Stomach (tissue), 9 donors: Measurements from ENCODE around the gene SH3BP2. TPM values are rescaled to one million over a fixed set of nuclear protein-coding genes. Genes with fewer than 3 reads are reported as not detected.

Source experiments
- DNase-seq, 2 donors: peaks; one replicate each; pipeline versions ENCODE4 v3.0.0 to v3.0.0-alpha.2; 2013 to 2019
- H3K27ac ChIP-seq, 5 donors: fragments of 200-600 bp in 4 of 5; sonication (generic) in 4 of 5; one replicate each; pipeline ENCODE4 v1.5.1; 2013 to 2019; ENCODE audit warnings: mild to moderate bottlenecking in 1 of 5, moderate library complexity in 1 of 5
- H3K27me3 ChIP-seq, 3 donors: fragments of 200-600 bp; sonication (generic); one replicate each; pipeline ENCODE4 v1.5.1; 2017 to 2019; ENCODE audit warnings: mixed run types in 1 of 3
- H3K36me3 ChIP-seq, 4 donors: fragments of 200-600 bp; sonication (generic); 1 replicate in 3 of 4; 2 replicates in 1 of 4; pipeline ENCODE4 v1.5.1; 2016 to 2019
- H3K4me1 ChIP-seq, 4 donors: fragments of 200-600 bp; sonication (generic); one replicate each; pipeline ENCODE4 v1.5.1; 2016 to 2019
- H3K4me3 ChIP-seq, 4 donors: fragments of 200-600 bp; sonication (generic) in 3 of 4; one replicate each; pipeline ENCODE4 v1.5.1; 2016 to 2019; ENCODE audit warnings: mild to moderate bottlenecking in 1 of 4
- H3K9me3 ChIP-seq, 4 donors: fragments of 200-600 bp; sonication (generic); one replicate each; pipeline ENCODE4 v1.5.1; 2016 to 2019
- EP300 ChIP-seq: sonication (generic); formaldehyde crosslinking; IDR thresholded peaks from one replicate; pipeline ENCODE4 v1.6.1; 2017; ENCODE audit warnings: antibody characterized with exemption
- POLR2A ChIP-seq, 4 donors: fragments of 450-650 bp; IDR thresholded peaks; one replicate each; pipeline ENCODE4 v1.6.1; 2016; ENCODE audit warnings: antibody characterized with exemption in 4 of 4, control low read depth in 2 of 4, mild to moderate bottlenecking in 1 of 4, moderate library complexity in 1 of 4
- POLR2AphosphoS5 ChIP-seq, 3 donors: sonication (generic); formaldehyde crosslinking; IDR thresholded peaks; one replicate each; pipeline ENCODE4 v1.6.1; 2016; ENCODE audit warnings: antibody characterized with exemption in 3 of 3
- WGBS, 5 donors: extraction: QIAGEN DNeasy Blood & Tissue Kit in 3 of 5; methylation state at CpG; one replicate each; pipeline versions ENCODE4 v1.1.5 to v1.1.7; 2013 to 2018; 5-methylcytosine and 5-hydroxymethylcytosine counted together
- intact Hi-C: fragments of 100-400 bp; cut with DNase I; formaldehyde crosslinking; loops from one replicate; pipeline ENCODE4 v1.15.1; 2023; ENCODE audit warnings: low total_unique reads
- polyA plus RNA-seq, 3 donors: library from polyadenylated mRNA; stranded (reverse); fragments of 200-250 nt; gene quantifications; one replicate each; pipeline ENCODE4 v1.2.3, GENCODE V29; 2013
- total RNA-seq, 5 donors: library from RNA; depleted of rRNA; stranded (reverse); fragments of >200 nt; gene quantifications; one replicate each; pipeline versions ENCODE4 v1.1.0 to v1.2.3, GENCODE V29; 2014 to 2016
- TF ChIP-seq, protein P1 (sequence below), 7 experiments: fragments of 450-650 bp in 4 of 7; fragments of 200-600 bp in 3 of 7; sonication (generic) in 3 of 7; IDR thresholded peaks; one replicate each; pipeline ENCODE4 v1.5.1; 2016 to 2019; ENCODE audit warnings: antibody characterized with exemption in 7 of 7, control low read depth in 2 of 7, mild to moderate bottlenecking in 1 of 7
- donor health status: healthy with polysubstance abuse.
- donor health status: Bipolar disorder and iron deficiency.
- donor health status: healthy.

The SH3BP2 gene
- total and polyA plus RNA-seq, 8 donors: 9.0 to 151 (median 32.7) TPM

- intact Hi-C loops: no loop called here
- 79 to 87% (median 85%) methylated on average over 5 of the region's 5 CpGs for WGBS, 5 donors
- no peak for DNase-seq
- TF ChIP-seq EP300: no peak
- TF ChIP-seq POLR2AphosphoS5 (IDR thresholded peaks at IDR 0.05): no peak
- TF ChIP-seq POLR2A (IDR thresholded peaks at IDR 0.05): no peak
- TF ChIP-seq, protein P1, sequence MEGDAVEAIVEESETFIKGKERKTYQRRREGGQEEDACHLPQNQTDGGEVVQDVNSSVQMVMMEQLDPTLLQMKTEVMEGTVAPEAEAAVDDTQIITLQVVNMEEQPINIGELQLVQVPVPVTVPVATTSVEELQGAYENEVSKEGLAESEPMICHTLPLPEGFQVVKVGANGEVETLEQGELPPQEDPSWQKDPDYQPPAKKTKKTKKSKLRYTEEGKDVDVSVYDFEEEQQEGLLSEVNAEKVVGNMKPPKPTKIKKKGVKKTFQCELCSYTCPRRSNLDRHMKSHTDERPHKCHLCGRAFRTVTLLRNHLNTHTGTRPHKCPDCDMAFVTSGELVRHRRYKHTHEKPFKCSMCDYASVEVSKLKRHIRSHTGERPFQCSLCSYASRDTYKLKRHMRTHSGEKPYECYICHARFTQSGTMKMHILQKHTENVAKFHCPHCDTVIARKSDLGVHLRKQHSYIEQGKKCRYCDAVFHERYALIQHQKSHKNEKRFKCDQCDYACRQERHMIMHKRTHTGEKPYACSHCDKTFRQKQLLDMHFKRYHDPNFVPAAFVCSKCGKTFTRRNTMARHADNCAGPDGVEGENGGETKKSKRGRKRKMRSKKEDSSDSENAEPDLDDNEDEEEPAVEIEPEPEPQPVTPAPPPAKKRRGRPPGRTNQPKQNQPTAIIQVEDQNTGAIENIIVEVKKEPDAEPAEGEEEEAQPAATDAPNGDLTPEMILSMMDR (IDR thresholded peaks at IDR 0.05): no peak
- Histone ChIP-seq H3K36me3 (peaks cover 31 to 53% (median 45%) of the 10 kb centered on the region in 4 donors), H3K27me3 (no peaks in the 10 kb centered on the region), H3K4me3 (no peak overlapping the region), H3K4me1 (peaks cover 21 to 62% (median 44%) of the 10 kb centered on the region in 4 donors), H3K9me3 (no peaks in the 10 kb centered on the region), H3K27ac (peak overlapping the region in 2 of 5 donors; percentile 64 to 79)
These were observed 26.6 kb downstream of the SH3BP2 start for GRCh38 chr4:2819244-2820215.

DNA sequence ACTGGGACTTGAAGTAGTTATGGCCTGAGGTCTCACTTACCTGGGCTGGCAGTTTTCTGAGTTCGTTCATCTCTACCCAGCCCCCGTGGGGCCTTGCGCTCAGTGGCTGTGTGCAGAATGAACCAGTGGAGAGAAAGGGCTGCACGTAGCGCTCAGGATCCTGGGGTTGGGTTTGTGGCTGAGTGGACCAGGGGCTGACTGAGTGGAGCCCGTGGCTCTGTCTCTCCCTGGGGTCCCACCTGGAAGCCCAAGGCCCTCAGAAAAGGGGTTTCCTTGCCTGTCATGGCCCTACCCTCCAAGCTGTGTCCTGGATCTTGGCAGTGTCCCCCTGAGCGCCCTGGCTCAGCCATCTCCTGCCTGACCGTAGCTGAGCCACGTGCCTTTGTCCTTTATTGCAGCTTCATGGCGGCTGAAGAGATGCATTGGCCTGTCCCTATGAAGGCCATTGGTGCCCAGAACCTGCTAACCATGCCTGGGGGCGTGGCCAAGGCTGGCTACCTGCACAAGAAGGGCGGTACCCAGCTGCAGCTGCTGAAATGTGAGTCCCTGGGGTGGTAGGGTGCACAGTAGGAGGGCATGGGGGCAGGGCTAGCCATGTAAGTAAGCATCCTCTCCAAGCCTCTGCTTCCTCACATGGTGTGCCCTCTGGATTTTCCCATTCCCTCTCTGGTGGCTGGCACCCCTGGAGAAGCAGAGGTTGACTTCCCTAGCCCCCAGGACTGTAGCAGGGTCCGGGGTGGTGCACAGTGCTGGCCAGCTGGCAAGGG, 27.5 kb downstream of the SH3BP2 start:
- TF ChIP-seq, protein P1 (IDR thresholded peaks at IDR 0.05): no peak
- no peak for TF ChIP-seq POLR2A (IDR thresholded peaks at IDR 0.05)
- no peak for TF ChIP-seq POLR2AphosphoS5 (IDR thresholded peaks at IDR 0.05)
- no peak for TF ChIP-seq EP300
- peaks cover 16 to 53% (median 39%) of the 10 kb centered on the region in 4 donors for H3K4me1 ChIP-seq
- WGBS, 5 donors: 86 to 92% (median 88%) methylated on average over 11 to 13 of the region's 13 CpGs

GRCh38 chr4:2822461-2823300, 29.8 kb downstream of the SH3BP2 start:
- H3K36me3 ChIP-seq: peaks cover 47 to 74% (median 72%) of the 10 kb centered on the region in 4 donors
- 92 to 96% (median 92%) methylated on average over 22 to 23 of the region's 23 CpGs for WGBS, 5 donors
- DNase-seq: no peak
- no peak overlapping the region for H3K4me3 ChIP-seq
- TF ChIP-seq, protein P1 (IDR thresholded peaks at IDR 0.05): no peak
- TF ChIP-seq POLR2A (IDR thresholded peaks at IDR 0.05) (no peak), POLR2AphosphoS5 (IDR thresholded peaks at IDR 0.05) (no peak), EP300 (no peak)
- intact Hi-C loops: no loop called here
- H3K9me3 ChIP-seq: no peaks in the 10 kb centered on the region
- H3K4me1 ChIP-seq: peaks cover 12 to 31% (median 25%) of the 10 kb centered on the region in 4 donors
- no peak overlapping the region for H3K27ac ChIP-seq
- H3K27me3 ChIP-seq: no peaks in the 10 kb centered on the region

More for the DNA sequence above, 27.5 kb downstream of the SH3BP2 start:
- no peaks in the 10 kb centered on the region for H3K9me3 ChIP-seq
- H3K36me3 ChIP-seq: peaks cover 37 to 53% (median 50%) of the 10 kb centered on the region in 4 donors
- DNase-seq: no peak
- no peak overlapping the region for H3K4me3 ChIP-seq
- no peak overlapping the region for H3K27ac ChIP-seq
- no peaks in the 10 kb centered on the region for H3K27me3 ChIP-seq
- intact Hi-C loops: no loop called here
